Chondrocyte (in vitro differentiated cells): ENCODE measurements around the gene PYGB. TPM values are rescaled to one million over a fixed set of nuclear protein-coding genes. Genes with fewer than 3 reads are reported as not detected.
A peak's percentile ranks its signal among the peaks of the same experiment; 100 is the strongest.

Source experiments
- DNase-seq: peaks from one replicate; pipeline ENCODE4 v3.0.0; 2021; ENCODE audit warnings: mixed read lengths, low spot score
- H3K27ac Mint-ChIP-seq: one replicate; pipeline ENCODE4 v1.8.0; 2021; ENCODE audit warnings: mild to moderate bottlenecking, moderate library complexity, mixed read lengths; ENCODE audit not compliant: unreplicated experiment
- H3K27me3 Mint-ChIP-seq: 2 replicates; pipeline ENCODE4 v1.8.0; 2021; ENCODE audit warnings: low read depth, mixed read lengths
- H3K36me3 Mint-ChIP-seq: 2 replicates; pipeline ENCODE4 v1.8.0; 2021; ENCODE audit warnings: low read depth, mixed read lengths
- H3K4me1 Mint-ChIP-seq: 2 replicates; pipeline ENCODE4 v1.8.0; 2021; ENCODE audit warnings: low read depth, mild to moderate bottlenecking, mixed read lengths
- H3K4me3 Mint-ChIP-seq: one replicate; pipeline ENCODE4 v1.8.0; 2021; ENCODE audit warnings: mild to moderate bottlenecking, moderate library complexity, mixed read lengths; ENCODE audit not compliant: unreplicated experiment
- H3K9me3 Mint-ChIP-seq: 2 replicates; pipeline ENCODE4 v1.8.0; 2021; ENCODE audit warnings: low read depth, mixed read lengths
- CTCF ChIP-seq: fragments of 200-600 bp; sonication (generic); IDR thresholded peaks from 2 replicates; pipeline ENCODE4 v1.5.0; 2021; ENCODE audit warnings: antibody characterized with exemption, mild to moderate bottlenecking, moderate library complexity
- total RNA-seq: library from RNA; stranded (reverse); gene quantifications from 3 replicates; pipeline ENCODE4 v1.2.1, GENCODE V29; 2021

PYGB gene
- total RNA-seq, 1 donor from 2014 or later, result 171 TPM

DNA sequence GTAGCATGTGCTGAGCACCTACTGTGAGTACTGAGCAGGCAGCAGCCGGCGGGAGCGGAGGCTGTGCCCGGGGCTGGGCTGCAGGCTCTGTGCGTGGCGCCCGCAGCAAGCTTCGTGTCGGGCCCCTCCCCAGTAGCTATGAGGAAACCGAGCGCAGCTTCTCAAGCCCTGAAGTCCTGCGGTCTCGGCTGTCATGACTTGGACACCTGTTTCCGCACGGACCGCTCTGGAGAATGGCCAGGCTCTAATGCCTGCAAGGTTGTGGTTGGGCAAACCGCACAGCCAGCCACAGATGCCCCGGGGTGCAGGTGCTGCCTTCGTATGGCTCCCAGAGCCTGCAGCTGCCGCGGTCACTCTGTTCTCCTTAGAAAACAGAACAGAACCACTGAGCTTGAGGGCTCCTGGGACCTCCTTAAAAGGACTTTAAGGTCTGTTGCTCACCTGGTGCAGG is 33.7 kb downstream of the PYGB start:
- Mint-ChIP-seq H3K27ac (no peak overlapping the region), H3K4me3 (no peak overlapping the region), H3K4me1 (no peaks in the 10 kb centered on the region), H3K27me3 (no peaks in the 10 kb centered on the region), H3K9me3 (no peaks in the 10 kb centered on the region), H3K36me3 (peaks cover 35% of the 10 kb centered on the region)
- peak; percentile 70 for DNase-seq
- TF ChIP-seq CTCF, result no peak

- Mint-ChIP-seq H3K36me3 (peaks cover 35% of the 10 kb centered on the region), H3K27ac (no peak overlapping the region), H3K4me1 (no peaks in the 10 kb centered on the region), H3K9me3 (no peaks in the 10 kb centered on the region), H3K4me3 (no peak overlapping the region), H3K27me3 (no peaks in the 10 kb centered on the region)
- no peak for TF ChIP-seq CTCF
- DNase-seq, result peak; percentile 92
Measured at GRCh38 chr20:25282034-25282781, 34.3 kb downstream of the PYGB start.

DNA sequence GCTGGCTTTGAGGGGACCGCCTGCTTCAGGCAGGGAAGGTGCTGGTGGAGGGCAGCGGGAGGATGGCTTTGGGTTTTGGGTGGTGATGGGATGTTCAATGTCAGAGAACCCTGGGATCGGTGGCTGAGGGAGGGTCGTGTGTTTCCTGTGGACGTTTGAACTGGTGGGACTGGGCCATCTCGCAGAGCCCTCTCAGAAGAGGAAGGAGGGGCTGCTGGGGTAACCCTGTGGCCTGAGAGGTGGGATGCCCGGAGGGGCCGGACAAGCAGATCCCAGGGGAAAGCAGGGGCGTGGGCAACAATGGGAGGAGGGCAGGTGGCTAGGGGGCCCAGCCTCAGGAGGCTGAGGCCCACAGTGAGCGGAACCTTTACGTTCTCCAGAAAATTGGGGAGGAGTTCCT is 34.9 kb downstream of the PYGB start:
- peak; percentile 73 for DNase-seq
- no peak overlapping the region for H3K27ac Mint-ChIP-seq
- peaks cover 35% of the 10 kb centered on the region for H3K36me3 Mint-ChIP-seq

DNA sequence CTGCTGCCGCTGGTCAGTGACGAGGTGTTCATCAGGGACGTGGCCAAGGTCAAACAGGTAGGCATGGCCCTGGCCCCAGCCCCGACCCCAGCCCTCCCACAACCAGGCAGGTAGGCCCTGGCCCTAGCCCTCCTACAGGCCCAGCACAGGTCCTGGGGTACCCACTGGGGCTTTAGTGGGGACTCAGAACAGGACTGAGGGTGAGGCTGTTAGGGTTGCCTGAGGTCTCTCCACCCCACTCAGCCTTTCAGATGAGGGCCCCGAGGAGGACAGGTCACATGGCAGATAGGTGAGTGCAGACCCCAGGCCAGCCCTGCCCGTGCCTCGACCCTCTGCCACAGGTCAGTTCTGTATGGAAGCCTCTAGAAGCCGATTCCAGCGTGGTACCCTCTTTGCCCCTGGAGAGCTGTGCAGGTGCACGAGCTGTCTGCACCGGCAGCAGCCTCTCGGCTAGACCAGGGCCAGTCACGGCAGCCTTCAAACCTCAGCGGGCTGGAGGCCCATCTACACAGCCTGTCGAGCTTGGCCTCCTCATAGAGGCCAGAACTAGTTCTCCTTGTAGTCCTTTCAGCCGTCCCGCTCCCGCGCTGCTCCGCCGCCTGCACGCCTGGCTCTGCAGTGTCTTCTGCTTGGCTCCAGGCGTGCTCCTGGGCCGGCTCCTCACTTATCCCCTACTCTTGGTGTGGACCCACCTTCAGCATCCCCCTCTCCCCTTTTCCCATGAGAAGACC is 35.5 kb downstream of the PYGB start:
- H3K4me1 Mint-ChIP-seq, result no peaks in the 10 kb centered on the region
- peak; percentile 88 for DNase-seq
- no peak overlapping the region for H3K4me3 Mint-ChIP-seq
- no peaks in the 10 kb centered on the region for H3K9me3 Mint-ChIP-seq
- no peak for TF ChIP-seq CTCF
- peaks cover 35% of the 10 kb centered on the region for H3K36me3 Mint-ChIP-seq
- no peaks in the 10 kb centered on the region for H3K27me3 Mint-ChIP-seq
- no peak overlapping the region for H3K27ac Mint-ChIP-seq

More for the DNA sequence above, 34.9 kb downstream of the PYGB start:
- Mint-ChIP-seq H3K4me1 (no peaks in the 10 kb centered on the region), H3K9me3 (no peaks in the 10 kb centered on the region), H3K27me3 (no peaks in the 10 kb centered on the region), H3K4me3 (no peak overlapping the region)
- no peak for TF ChIP-seq CTCF

- no peak overlapping the region for H3K27ac Mint-ChIP-seq
Measured at GRCh38 chr20:25284131-25284601, 36.3 kb downstream of the PYGB start.

More at GRCh38 chr20:25284131-25284601, 36.3 kb downstream of the PYGB start:
- TF ChIP-seq CTCF, result no peak
- Mint-ChIP-seq H3K9me3 (no peaks in the 10 kb centered on the region), H3K4me1 (no peaks in the 10 kb centered on the region), H3K27me3 (no peaks in the 10 kb centered on the region), H3K4me3 (no peak overlapping the region), H3K36me3 (peaks cover 39% of the 10 kb centered on the region)
- peak; percentile 85 for DNase-seq
